ENCODE data around the gene TYMS. TPM values are rescaled to one million over a fixed set of nuclear protein-coding genes. Genes with fewer than 3 reads are reported as not detected.

The TYMS gene
- total RNA-seq, 1 experiment from 2014 or later = 339 TPM

GRCh38 chr18:669077-669476 lies 11.6 kb downstream of the TYMS start:
- intact Hi-C loops (cut with micrococcal nuclease; ENCODE audit: unreplicated experiment) = no loop called here
- no peak for DNase-seq (ENCODE audit: low spot score)
- TF ChIP-seq CTCF (conservative IDR thresholded peaks at IDR 0.05; ENCODE audit: low read depth, low read length) = no peak
- TF ChIP-seq EZH2 (IDR thresholded peaks at IDR 0.05; ENCODE audit: borderline replicate concordance, low read depth, low read length, poor library complexity, severe bottlenecking) = no peak
- no peak overlapping the region for H3K27ac ChIP-seq (ENCODE audit: low read depth, low read length, poor library complexity, severe bottlenecking)
- H3K27me3 ChIP-seq (replicated peaks; ENCODE audit: insufficient read depth, low read depth, low read length, poor library complexity) = no peaks in the 10 kb centered on the region
- ChIA-PET POLR2A (ENCODE audit: low non-redundant PET) (no interaction called here), CTCF (no interaction called here)
- BruUV-seq (replicated peaks) = no TSS peak
- no peaks in the 10 kb centered on the region for H3K4me1 ChIP-seq (ENCODE audit: insufficient read depth, low read length, poor library complexity, severe bottlenecking)
- no peaks in the 10 kb centered on the region for H3K9me3 ChIP-seq (ENCODE audit: low read depth, low read length, poor library complexity, severe bottlenecking)
- peaks cover 71% of the 10 kb centered on the region for H3K36me3 ChIP-seq (ENCODE audit: insufficient read depth, low read length, poor library complexity, severe bottlenecking)
- no peak overlapping the region for H3K4me3 ChIP-seq (ENCODE audit: low read depth, low read length, poor library complexity, severe bottlenecking)

GRCh38 chr18:670522-670921 lies 13.1 kb downstream of the TYMS start:
- Histone ChIP-seq H3K27me3 (replicated peaks; ENCODE audit: insufficient read depth, low read depth, low read length, poor library complexity) (no peaks in the 10 kb centered on the region), H3K36me3 (ENCODE audit: insufficient read depth, low read length, poor library complexity, severe bottlenecking) (peaks cover 83% of the 10 kb centered on the region), H3K4me1 (ENCODE audit: insufficient read depth, low read length, poor library complexity, severe bottlenecking) (no peaks in the 10 kb centered on the region), H3K9me3 (ENCODE audit: low read depth, low read length, poor library complexity, severe bottlenecking) (no peaks in the 10 kb centered on the region), H3K27ac (ENCODE audit: low read depth, low read length, poor library complexity, severe bottlenecking) (no peak overlapping the region), H3K4me3 (ENCODE audit: low read depth, low read length, poor library complexity, severe bottlenecking) (no peak overlapping the region)
- BruUV-seq (replicated peaks) = no TSS peak
- ChIA-PET POLR2A (ENCODE audit: low non-redundant PET) (no interaction called here), CTCF (no interaction called here)
- no peak for TF ChIP-seq CTCF (conservative IDR thresholded peaks at IDR 0.05; ENCODE audit: low read depth, low read length)
- TF ChIP-seq EZH2 (IDR thresholded peaks at IDR 0.05; ENCODE audit: borderline replicate concordance, low read depth, low read length, poor library complexity, severe bottlenecking) = no peak
- intact Hi-C loops (cut with micrococcal nuclease; ENCODE audit: unreplicated experiment) = no loop called here
- DNase-seq (ENCODE audit: low spot score) = no peak

GRCh38 chr18:671405-671804 lies 14.0 kb downstream of the TYMS start:
- no peak overlapping the region for H3K4me3 ChIP-seq (ENCODE audit: low read depth, low read length, poor library complexity, severe bottlenecking)
- BruUV-seq (replicated peaks) = no TSS peak

GRCh38 chr18:673317-673716 lies 15.9 kb downstream of the TYMS start:
- Histone ChIP-seq H3K9me3 (ENCODE audit: low read depth, low read length, poor library complexity, severe bottlenecking) (no peaks in the 10 kb centered on the region), H3K4me3 (ENCODE audit: low read depth, low read length, poor library complexity, severe bottlenecking) (no peak overlapping the region), H3K27me3 (replicated peaks; ENCODE audit: insufficient read depth, low read depth, low read length, poor library complexity) (no peaks in the 10 kb centered on the region), H3K27ac (ENCODE audit: low read depth, low read length, poor library complexity, severe bottlenecking) (no peak overlapping the region), H3K36me3 (ENCODE audit: insufficient read depth, low read length, poor library complexity, severe bottlenecking) (peaks cover 76% of the 10 kb centered on the region), H3K4me1 (ENCODE audit: insufficient read depth, low read length, poor library complexity, severe bottlenecking) (no peaks in the 10 kb centered on the region)
- ChIA-PET POLR2A (ENCODE audit: low non-redundant PET) (no interaction called here), CTCF (no interaction called here)
- TF ChIP-seq CTCF (conservative IDR thresholded peaks at IDR 0.05; ENCODE audit: low read depth, low read length) = no peak
- no peak for TF ChIP-seq EZH2 (IDR thresholded peaks at IDR 0.05; ENCODE audit: borderline replicate concordance, low read depth, low read length, poor library complexity, severe bottlenecking)
- intact Hi-C loops (cut with micrococcal nuclease; ENCODE audit: unreplicated experiment) = no loop called here
- BruUV-seq (replicated peaks) = no TSS peak
- DNase-seq (ENCODE audit: low spot score) = no peak

More at GRCh38 chr18:671405-671804, 14.0 kb downstream of the TYMS start:
- H3K36me3 ChIP-seq (ENCODE audit: insufficient read depth, low read length, poor library complexity, severe bottlenecking) = peaks cover 85% of the 10 kb centered on the region
- no peaks in the 10 kb centered on the region for H3K4me1 ChIP-seq (ENCODE audit: insufficient read depth, low read length, poor library complexity, severe bottlenecking)
- CTCF ChIA-PET = no interaction called here
- TF ChIP-seq EZH2 (IDR thresholded peaks at IDR 0.05; ENCODE audit: borderline replicate concordance, low read depth, low read length, poor library complexity, severe bottlenecking) = no peak
- POLR2A ChIA-PET (ENCODE audit: low non-redundant PET) = no interaction called here
- DNase-seq (ENCODE audit: low spot score) = no peak
- H3K9me3 ChIP-seq (ENCODE audit: low read depth, low read length, poor library complexity, severe bottlenecking) = no peaks in the 10 kb centered on the region
- no peaks in the 10 kb centered on the region for H3K27me3 ChIP-seq (replicated peaks; ENCODE audit: insufficient read depth, low read depth, low read length, poor library complexity)
- intact Hi-C loops (cut with micrococcal nuclease; ENCODE audit: unreplicated experiment) = no loop called here
- no peak overlapping the region for H3K27ac ChIP-seq (ENCODE audit: low read depth, low read length, poor library complexity, severe bottlenecking)
